ENCODE data around the gene ABI3.

ABI3 gene

DNA sequence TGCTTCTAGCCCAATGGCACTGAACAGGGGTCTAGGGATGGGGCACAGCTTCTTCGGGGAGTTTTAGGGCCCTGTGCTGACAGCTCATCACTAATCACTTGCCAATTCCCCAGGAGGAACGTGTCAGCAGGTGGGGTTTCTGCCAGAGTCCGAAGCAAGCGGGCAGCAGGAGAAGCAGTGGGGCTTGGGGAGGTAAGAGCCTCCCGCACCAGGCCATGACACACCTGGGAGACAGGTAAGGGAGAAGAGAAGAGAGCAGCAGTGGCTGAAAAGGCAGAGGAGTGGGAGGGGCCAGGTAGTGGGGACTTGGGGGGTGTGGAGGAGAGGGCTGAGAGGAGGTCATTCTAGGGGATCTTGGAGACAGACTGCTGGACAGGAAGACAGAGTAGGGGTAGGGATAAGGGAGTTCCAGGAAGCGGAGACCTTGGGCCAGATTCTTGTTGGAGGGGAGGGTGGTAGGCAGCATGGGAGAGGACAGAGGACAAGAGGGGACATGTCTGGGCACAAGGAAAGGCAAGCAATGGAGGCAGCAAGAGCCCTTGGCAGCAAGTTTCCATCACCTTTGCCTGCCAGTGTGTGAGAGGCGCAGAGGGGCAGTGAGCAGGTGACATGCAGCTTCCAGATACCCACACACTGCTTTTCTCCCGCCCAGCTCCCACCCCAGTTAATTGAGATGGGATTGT, 15.2 kb downstream of the ABI3 start:
- no peaks in the 10 kb centered on the region; the same call in 1 of the 2 replicates for H3K27me3 ChIP-seq (replicated peaks; ENCODE audit: control insufficient read depth, insufficient read depth, low read length)
- peaks cover 15% of the 10 kb centered on the region for H3K36me3 ChIP-seq (ENCODE audit: control insufficient read depth, insufficient read depth, low read length)
- no peak overlapping the region for H3K4me3 ChIP-seq (replicated peaks; ENCODE audit: low read depth, low read length)
- TF ChIP-seq, protein P1, sequence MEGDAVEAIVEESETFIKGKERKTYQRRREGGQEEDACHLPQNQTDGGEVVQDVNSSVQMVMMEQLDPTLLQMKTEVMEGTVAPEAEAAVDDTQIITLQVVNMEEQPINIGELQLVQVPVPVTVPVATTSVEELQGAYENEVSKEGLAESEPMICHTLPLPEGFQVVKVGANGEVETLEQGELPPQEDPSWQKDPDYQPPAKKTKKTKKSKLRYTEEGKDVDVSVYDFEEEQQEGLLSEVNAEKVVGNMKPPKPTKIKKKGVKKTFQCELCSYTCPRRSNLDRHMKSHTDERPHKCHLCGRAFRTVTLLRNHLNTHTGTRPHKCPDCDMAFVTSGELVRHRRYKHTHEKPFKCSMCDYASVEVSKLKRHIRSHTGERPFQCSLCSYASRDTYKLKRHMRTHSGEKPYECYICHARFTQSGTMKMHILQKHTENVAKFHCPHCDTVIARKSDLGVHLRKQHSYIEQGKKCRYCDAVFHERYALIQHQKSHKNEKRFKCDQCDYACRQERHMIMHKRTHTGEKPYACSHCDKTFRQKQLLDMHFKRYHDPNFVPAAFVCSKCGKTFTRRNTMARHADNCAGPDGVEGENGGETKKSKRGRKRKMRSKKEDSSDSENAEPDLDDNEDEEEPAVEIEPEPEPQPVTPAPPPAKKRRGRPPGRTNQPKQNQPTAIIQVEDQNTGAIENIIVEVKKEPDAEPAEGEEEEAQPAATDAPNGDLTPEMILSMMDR (IDR thresholded peaks at IDR 0.05; ENCODE audit: insufficient read depth, low read length, poor library complexity, severe bottlenecking) = no peak
- no peak for DNase-seq (ENCODE audit: extremely low read depth, insufficient read length)

DNA sequence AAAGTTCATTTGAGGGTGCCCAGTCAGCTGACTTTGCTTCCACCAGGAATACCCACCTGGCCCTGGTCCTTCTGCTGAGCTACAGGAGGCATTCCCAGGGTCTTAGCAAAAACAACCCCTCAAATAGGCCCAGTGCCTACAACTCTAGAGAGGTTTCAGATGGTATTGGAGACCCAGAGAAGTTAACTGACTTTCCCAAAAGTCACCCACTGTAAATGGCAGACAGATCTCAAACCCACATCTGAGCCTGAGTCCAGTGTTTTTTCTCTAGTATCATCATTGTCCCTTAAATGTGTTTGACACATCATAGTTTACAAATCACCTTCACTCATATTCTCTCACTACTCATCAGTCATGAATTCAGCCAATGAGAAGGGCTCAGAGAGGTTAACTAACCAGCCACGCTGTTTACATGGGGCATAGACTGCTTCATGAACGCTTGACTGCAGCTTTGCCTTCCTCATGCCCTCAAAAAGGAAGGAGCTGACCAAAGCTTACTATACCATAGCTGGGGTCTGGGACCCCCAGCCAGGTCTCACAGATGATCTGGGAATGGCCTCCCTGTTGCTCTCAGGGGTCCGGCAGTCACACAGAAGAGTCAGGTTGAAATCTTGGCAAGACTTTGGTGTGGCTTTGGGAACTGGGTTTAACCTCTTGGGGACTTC, 16.4 kb downstream of the ABI3 start:
- DNase-seq (ENCODE audit: extremely low read depth, insufficient read length) = no peak
- H3K27me3 ChIP-seq (replicated peaks; ENCODE audit: control insufficient read depth, insufficient read depth, low read length) = no peaks in the 10 kb centered on the region; the same call in 1 of the 2 replicates
- H3K36me3 ChIP-seq (ENCODE audit: control insufficient read depth, insufficient read depth, low read length) = peaks cover 12% of the 10 kb centered on the region
- TF ChIP-seq, protein P1 (IDR thresholded peaks at IDR 0.05; ENCODE audit: insufficient read depth, low read length, poor library complexity, severe bottlenecking) = no peak
- H3K4me3 ChIP-seq (replicated peaks; ENCODE audit: low read depth, low read length) = no peak overlapping the region

DNA sequence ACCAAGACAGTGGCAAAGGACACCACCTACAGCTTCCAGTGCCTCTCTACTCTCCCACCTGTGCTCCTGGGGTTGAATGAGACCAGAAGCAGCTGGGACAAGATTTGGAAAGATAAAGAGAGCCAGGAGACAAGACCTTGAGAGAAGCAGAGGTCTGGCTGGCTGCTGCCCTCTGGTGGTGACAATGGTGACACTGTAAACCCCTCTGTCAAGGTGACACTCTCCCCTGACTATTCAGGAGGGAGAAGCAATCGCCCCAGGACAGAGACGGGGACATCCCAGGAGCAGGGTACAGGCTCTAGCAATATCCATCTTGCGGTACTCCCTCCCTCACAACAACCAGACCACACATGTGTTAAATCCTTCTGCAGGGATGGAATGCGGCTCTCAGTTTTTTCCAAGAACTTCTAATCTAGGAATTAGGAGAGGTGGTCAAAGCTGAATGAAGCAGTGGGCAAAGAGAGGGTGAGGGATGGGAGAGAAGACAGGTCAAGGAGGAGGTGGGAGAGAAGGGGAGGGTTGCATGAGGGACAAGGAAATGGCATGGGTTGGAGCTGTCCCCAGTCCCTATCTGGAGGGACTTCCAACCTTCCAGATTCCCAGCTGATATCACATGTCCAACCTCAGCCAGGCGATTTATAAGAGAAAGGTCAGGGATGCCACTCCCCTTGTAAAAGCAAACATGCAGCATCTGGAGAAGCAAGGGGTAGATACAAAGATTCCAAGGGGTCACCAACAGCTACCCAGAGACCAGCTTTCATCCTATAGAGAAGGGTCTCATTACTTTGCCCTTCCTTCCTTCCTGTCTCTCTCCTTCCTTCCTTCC, 17.1 kb downstream of the ABI3 start:
- TF ChIP-seq, protein P1 (IDR thresholded peaks at IDR 0.05; ENCODE audit: insufficient read depth, low read length, poor library complexity, severe bottlenecking) = peak; percentile 82
- Histone ChIP-seq H3K36me3 (ENCODE audit: control insufficient read depth, insufficient read depth, low read length) (peaks cover 7% of the 10 kb centered on the region), H3K4me3 (replicated peaks; ENCODE audit: low read depth, low read length) (no peak overlapping the region), H3K27me3 (replicated peaks; ENCODE audit: control insufficient read depth, insufficient read depth, low read length) (no peaks in the 10 kb centered on the region; the same call in 1 of the 2 replicates)
- no peak for DNase-seq (ENCODE audit: extremely low read depth, insufficient read length)

DNA sequence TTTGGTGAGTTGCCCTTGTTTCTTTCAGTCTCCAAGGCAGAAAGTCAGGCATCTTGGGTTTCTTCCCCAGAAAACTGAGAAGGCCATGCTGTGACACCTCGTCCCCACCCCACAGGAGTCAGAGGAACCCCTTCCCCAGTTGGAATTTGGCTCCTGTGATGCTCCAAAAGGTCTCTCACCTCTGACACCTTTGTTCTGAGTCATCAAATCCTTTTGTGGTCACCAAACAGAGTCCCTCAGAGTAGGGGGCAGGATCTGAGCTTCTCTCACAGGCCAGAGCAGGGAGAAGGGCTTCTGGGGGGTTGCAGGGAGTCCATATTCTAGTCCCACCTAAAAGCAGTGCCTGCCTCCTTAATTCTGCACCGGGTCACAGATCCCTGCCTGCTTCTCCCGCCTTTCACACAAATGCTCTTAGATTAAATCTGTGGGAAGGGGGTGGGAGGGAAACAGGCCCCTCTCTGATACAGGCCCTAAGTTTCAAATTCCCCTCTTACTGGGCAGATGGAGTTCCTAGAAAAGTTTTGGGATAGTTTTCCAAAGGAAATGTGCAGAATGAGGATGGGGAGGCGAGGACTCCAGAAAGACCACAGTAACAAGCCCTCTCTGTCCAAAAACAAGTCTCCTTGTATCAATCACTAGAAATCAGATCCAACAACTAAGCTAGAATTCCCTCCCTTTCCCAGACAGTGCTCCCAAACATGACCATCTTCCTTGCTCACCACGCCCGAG, 18.7 kb downstream of the ABI3 start:
- Histone ChIP-seq H3K27me3 (replicated peaks; ENCODE audit: control insufficient read depth, insufficient read depth, low read length) (no peaks in the 10 kb centered on the region; the same call in 1 of the 2 replicates), H3K4me3 (replicated peaks; ENCODE audit: low read depth, low read length) (no peak overlapping the region), H3K36me3 (ENCODE audit: control insufficient read depth, insufficient read depth, low read length) (no peaks in the 10 kb centered on the region; the same call in 1 of the 2 replicates)
- DNase-seq (ENCODE audit: extremely low read depth, insufficient read length) = no peak
- TF ChIP-seq, protein P1 (IDR thresholded peaks at IDR 0.05; ENCODE audit: insufficient read depth, low read length, poor library complexity, severe bottlenecking) = no peak

DNA sequence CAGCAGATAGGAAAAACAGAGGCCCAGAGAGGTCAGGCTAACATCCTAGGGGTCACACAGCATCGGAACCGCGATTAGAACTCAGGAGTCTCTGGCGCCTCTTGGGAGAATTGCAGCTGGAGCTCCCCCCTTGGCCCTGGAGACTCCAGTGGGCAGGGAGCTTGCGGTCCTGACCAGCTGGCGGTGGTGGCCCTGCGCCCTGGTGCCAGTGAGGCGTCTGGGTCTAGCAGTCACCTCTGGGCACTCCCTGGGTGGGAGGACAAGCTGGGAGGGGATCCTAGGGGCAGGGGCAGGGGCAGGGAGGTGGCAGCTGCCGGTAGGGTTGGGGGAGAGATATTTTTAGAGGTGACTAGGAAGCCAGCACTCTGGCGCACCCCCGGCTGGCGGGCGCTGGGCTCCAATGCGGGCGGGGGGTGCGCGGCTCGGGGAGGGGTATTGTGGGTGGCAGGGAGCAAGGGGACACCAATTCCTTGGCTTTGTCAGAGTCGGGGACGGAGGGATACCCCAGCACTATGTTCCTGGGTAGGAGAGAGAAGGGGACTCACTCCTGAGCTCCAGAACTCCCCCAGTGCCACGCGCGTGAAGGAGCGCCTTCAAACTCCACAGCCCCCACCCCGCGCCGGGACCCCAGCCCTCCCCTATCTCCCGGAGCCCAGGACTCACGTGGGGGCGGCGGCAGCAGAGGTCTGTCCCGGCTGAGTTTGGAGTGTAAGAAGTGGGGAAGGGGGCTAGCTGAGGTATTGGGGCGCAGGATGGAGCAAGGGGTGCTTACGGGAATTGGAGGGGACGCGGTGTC, 19.5 kb downstream of the ABI3 start:
- no peaks in the 10 kb centered on the region; the same call in 1 of the 2 replicates for H3K27me3 ChIP-seq (replicated peaks; ENCODE audit: control insufficient read depth, insufficient read depth, low read length)
- no peak for DNase-seq (ENCODE audit: extremely low read depth, insufficient read length)
- TF ChIP-seq, protein P1 (IDR thresholded peaks at IDR 0.05; ENCODE audit: insufficient read depth, low read length, poor library complexity, severe bottlenecking) = no peak
- peak overlapping the region; percentile 79 for H3K4me3 ChIP-seq (replicated peaks; ENCODE audit: low read depth, low read length)
- no peaks in the 10 kb centered on the region; the same call in 1 of the 2 replicates for H3K36me3 ChIP-seq (ENCODE audit: control insufficient read depth, insufficient read depth, low read length)
